Ramos (cell line): ENCODE data around the gene BLACAT1.
"Not testable (repeated sequence)": the region's sequence is repeated elsewhere in the genome, so short reads cannot be mapped to it uniquely, and the experiment has no call there.

Experiments
- in situ Hi-C: fragments of 300-500 bp; cut with MboI; formaldehyde crosslinking; loops from one replicate; pipeline ENCODE4 v1.14.3; 2022; ENCODE audit warnings: low sequenced_read_pairs; ENCODE audit not compliant: unreplicated experiment

The BLACAT1 gene

DNA sequence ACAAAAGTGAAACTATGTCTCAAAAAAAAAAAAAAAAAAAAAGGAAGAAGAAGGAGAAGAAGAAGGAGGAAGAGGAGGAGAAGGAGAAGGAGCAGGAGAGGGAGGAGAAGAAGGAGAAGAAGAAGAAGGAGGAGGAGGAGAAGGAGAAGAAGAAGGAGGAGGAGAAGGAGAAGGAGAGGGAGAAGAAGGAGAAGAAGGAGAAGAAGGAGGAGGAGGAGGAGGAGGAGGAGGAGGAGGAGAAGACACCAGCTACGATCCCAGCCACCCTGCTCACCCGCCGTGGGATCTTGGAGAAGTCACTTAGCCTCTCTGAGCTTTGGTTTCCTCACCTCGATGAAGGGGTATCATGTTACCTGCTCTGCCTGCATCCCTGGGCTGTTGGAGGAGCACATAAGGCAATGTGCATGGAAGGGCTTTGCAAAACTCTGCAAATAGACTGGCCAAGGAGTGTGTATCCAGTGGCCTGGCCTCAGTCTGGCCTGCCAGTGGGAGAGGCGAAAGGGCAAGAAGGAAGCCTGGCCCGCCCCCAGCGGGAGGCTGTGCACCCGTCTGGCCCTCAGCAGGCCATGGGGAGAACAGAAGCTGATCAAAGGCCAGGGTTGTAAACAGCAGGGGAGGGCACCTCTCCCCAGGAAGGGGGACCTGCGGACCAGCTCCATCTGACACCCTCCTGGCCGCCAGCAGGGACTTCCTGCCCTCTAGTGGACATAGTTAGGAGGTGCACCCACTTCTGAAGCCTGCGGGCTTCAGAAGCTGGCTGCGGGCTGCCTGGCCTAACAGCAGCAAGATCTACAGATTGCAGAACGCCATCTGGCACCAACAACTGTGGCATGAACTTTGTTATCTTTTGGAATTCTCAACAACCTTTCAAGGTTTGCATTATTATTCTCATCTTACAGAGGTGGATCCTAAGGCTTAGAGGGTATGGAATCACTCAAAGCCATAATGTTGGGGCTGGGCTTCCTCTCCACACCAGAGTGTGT, 29.4 kb upstream of the BLACAT1 start:
- in situ Hi-C loops, result loop anchor here (5.0 kb wide), 1 partner anchor 88 kb away; no protein-coding TSS in a partner anchor

DNA sequence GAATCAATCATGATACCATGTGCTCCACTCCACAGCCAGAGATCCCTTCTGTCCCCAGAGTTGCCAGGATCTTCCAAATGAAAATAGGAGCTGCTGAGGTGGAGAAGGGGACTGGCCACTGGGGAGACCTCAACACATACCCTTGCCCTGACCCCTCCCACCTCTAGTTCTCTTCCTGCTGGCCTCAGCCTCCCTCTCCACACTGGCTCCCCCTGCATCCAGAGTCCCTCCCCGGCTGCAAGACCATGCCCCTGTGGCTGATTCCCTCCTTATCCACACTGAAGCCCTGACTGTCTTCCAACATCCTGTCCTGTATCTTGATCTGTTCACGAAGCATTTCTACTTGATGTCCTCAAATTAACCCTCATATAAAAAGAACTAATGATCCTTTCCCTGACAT, 27.5 kb upstream of the BLACAT1 start:
- in situ Hi-C loops, result no loop called here

DNA sequence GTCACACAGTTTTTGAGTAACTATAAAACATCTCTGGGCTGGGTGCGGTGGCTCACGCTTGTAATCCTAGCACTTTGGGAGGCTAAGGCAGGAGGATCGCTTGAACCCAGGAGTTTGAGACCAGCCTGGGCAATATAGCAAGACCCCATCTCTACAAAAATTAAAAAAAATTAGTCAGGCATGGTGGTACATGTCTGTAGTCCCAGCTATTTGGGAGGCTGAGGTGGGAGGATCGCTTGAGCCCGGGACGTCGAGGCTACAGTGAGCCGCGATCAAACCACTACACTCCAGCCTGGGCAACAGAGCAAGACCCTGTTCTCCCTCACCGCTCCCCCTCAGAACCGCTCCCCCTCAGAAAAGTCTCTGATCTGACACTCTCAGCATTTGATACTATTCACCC, 26.7 kb upstream of the BLACAT1 start:
- in situ Hi-C loops, result not testable (repeated sequence)

DNA sequence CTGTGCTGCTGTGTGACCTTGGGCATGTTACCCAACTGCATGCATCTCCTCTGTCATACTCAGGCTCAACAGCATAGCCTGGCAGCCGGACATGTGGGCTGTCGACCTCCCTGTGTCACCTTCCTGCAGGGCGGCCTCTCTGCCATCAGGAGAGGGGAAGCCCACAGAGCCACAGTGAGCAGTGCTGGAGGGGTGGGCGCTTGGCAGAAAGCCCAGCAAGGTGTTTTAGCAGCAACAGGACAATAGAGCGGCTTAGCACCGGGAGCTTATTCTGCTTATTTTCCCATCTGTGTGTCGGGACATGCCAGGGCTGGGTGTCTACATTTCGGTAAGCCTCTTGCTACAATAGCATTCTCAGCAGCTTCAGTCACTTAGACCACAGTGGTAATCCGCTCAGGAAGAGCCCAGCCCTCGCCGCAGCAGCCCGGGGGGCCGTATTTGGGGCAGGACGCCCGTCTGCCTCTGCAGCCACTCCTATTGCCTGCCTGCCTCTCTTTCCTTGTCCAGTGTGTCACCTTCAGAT, 25.8 kb upstream of the BLACAT1 start:
- in situ Hi-C loops, result no loop called here

DNA sequence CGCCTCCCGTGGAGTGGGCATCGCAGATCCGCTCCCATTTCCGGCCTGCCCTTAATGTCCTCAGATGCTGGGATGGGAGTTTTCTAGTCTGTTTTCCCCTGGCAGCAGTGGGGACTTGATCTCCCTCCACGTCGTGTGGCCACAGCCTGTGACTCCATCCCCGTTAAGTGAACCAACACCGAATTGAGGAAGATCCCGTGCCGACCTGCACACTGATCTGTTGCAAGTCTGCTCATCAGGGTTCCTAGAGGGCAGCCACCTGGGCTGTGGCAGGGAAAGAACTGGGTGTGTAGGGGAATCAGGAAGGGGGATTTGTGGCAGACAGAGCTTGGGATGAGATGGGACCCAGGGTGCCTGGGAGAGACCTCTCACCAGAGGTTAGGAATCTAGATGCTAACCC, 25.4 kb upstream of the BLACAT1 start:
- in situ Hi-C loops, result no loop called here

DNA sequence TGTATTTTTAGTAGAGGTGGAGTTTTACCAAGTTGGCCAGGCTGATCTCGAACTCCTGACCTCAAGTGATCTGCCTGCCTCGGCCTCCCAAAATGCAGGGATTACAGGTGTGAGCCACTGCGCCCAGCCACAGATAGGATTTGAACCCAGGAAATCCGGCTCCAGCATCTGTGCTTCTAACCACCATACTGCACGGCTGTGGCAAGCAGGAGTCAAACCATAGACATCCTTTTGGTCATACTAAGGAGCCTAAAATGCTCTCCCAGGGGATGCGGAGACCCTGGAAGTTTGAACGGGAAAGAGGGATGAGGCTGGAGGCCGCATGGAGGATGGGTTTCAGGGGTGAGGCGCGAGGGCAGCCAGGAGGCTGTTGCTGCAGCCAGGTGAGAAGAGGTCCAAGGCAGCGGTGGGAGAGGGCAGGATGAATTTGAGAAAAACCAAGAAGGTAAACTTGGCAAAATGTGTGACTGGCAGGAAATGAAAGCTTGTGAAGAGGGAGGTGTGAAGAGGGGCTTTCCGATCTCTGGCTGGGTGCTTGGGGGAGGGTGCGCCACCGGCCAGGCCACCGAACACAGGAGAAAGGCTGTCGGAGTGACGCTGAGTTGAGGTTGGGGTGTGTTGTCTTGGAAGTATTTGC, 24.6 kb upstream of the BLACAT1 start:
- in situ Hi-C loops, result no loop called here

DNA sequence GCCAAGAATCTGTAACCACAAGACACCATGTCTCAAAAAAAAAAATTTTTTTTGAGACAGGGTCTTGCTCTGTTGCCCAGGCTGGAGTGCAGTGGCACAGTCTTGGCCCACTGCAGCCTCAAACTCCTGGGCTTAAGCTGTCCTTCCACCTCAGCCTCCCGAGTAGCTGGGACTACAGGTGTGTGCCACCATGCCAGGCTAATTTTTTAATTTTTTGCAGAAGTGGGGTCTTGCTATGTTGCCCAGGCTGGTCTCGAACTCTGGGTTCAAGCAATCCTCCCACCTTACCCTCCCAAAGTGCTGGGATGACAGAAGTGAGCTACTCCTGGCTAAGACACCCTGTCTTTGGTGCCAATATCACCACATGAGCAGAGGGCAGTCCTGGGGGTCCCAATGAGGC, 23.1 kb upstream of the BLACAT1 start:
- in situ Hi-C loops, result not testable (repeated sequence)

DNA sequence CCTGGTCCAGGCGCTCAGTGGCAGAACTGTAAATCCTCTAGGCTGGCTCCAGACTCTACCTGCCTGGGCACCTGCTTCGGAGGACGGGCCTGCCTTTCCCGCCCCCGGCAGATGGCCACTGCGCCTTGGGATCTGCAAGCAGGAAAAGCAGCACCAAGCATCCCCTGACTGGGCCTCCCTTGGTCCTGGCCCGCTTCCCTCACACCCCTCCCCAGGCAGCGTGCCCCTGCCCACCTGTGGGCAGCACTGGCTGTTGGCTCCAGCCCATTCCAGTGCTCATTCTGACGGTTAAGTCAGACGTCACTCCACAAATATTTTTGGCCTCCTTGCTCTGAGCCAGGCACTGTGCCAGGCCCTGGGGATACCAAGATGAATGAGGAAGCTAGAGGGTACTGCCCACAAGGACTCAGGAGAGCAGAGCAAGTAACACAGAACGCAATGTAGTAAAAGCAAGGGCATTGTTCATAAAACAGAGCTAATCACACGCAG, 22.0 kb upstream of the BLACAT1 start:
- in situ Hi-C loops, result no loop called here

DNA sequence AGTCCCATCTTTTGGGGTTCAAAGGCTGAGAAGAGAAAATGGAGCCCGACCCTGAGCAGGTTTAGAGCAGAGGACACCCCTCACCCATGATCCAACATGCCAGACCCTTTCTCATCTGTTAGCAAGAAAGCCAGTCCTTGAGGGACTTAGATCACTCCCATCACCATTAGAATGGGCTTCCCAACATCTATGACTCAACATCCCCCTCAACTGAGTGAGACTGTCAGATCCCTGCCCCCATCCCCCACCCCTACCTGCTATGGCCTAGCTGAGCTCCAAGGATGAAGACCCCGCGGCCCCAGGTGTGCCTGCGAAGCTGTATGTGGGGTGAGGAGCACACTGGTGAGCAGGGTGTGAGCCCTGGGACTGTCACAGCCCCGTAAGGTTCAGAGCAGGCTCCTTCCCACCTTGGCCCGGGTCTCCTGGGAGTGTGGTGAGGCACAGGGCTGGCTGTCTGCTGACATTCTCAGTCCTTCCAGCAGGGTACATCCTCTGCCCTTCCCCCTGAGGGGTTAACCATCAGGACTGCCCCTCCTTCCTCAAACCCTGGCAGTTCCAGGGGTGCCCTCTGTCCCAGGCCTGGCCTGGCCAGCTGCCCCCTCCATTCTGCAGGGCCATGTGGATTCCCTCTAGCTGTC, 21.4 kb upstream of the BLACAT1 start:
- in situ Hi-C loops, result no loop called here

DNA sequence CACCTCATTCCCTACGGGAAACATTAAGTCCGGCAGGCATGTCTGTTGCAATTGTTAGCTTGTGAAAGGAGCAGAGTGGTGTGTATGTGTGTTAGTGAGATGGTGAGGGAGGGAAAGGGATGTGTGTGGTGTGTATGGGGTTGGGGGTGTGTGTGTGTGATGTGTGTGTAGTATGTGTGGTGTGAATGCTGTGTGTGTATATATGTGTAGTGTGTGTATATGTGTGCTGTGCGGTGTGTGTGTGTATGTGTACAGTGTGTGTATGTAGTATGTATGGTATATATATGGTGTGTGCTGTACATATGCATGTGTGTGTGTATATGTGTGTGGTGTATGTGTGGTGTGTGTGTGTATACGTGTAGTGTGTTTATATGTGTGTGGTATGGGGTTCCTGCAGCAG, 20.8 kb upstream of the BLACAT1 start:
- in situ Hi-C loops, result no loop called here

DNA sequence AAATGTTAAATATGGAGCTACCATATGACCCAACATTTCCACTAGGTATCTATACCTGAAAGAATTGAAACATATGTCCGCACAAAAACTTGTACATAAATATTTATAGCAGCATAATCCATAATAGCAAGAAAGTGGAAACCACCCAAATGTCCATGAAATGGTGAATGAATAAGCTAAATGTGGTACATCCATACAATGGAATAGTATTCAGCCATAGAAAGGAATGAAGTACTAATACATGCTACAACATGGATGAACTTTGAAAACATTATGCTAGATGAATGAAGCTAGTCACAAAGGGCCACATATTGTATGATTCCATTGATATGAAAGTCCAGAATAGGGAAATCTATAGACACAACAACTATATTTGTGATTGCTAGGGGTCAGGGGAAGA, 20.0 kb upstream of the BLACAT1 start:
- in situ Hi-C loops, result no loop called here

DNA sequence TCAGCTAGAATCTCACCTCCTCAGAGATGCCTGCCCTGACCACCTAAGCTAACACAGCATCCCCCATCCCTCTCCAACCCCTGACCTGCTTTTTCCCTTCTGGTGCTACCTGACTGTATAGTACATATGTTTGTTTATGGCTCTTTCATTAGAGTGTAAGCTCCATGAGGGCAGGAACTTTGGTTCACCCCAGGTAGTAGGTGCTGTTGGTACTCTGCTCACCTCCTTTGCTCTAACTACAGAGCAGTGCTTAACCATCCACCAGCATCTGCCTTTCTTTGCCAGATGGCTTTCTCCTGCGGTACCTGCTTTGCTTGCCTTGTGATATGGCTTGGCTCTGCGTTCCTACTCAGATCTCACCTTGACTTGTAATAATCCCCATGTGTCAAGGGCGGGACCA, 18.7 kb upstream of the BLACAT1 start:
- in situ Hi-C loops, result no loop called here

DNA sequence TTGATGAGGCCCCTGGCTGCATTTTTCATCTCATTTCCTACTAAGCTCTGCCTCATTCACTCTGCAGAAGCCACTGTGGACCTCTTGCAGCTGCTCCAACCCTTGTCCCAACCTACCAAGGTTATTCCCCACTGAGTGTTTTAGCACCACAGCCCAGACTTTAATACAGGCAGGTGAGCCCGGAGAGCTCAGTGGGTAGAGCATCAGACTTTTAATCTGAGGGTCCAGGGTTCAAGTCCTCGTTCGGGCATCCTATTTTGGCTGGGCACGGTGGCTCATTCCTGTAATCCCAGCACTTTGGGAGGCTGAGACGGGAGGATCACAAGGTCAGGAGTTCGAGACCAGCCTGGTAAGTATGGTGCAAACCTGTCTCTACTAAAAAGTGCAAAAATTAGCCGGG, 18.1 kb upstream of the BLACAT1 start:
- in situ Hi-C loops, result no loop called here

DNA sequence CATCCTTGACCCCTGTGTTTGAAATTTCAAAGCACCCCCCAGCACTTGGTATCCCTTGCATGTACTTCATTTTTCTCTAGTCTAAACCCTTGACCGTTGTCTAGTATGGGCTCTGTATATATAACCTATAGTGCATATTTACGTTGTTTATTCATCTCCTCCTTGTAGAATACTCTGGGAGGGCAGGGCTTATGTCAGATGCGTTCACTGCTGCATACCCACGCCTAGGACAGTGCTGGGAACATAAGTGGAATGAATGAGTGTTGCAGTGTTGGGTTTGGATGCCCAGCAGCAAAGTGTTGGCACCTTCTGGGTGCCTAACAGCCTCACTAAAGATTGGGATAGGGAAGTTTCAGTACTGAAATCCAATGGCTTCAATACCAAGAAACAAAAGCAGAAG, 17.6 kb upstream of the BLACAT1 start:
- in situ Hi-C loops, result no loop called here

DNA sequence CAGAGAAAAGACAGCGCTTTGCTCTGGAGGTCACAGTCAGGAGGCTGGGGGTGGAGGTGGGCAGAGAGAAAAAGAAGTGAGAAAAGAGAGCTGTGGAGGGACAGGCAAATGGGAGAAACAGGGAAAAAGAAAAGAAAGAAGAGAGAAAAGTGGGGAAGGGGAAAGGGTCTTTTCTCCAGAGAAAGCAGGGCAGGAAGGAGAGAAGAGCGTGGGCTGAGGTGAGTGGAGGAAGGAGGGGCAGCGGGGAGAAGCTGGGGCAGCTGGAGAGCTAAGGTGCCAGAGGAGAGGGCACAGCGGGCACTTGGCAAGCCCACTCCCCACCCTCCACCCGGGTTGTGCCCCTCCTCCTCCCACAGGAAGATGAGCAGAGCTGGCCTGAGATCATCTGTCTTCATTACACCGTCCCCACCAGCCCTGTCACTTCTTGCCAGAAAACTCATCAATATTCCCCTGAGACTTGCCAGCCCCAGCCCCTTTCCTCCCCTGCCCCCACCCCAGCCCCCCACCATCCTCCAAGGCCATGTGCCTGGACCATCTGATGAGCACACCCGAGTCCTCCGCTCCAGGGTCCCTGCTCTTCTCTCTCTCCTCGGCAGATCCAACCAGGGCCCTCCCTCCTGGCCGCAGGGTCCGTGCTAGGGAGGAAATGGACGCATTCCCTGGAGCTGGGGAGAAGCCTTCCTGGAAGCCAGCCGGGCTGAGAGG, 17.0 kb upstream of the BLACAT1 start:
- in situ Hi-C loops, result no loop called here

DNA sequence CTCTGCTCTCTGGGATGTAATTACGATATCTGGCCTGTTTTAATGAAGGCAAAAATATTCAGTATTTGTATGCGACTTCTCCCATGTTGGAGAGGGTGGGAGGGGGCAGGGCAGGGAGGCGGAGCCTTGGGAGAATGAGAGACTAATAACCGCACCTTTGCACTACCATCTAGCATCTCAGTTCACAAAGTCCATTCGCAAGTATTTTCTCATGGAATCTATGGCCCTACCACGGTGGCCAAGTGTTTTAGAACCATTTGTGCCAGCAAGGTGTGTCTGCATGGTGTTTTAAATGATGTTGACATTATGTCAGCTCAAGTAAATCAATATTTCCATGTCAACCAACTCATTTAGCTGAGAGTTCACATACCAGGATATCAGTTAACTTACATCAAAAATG, 14.3 kb upstream of the BLACAT1 start:
- in situ Hi-C loops, result no loop called here

DNA sequence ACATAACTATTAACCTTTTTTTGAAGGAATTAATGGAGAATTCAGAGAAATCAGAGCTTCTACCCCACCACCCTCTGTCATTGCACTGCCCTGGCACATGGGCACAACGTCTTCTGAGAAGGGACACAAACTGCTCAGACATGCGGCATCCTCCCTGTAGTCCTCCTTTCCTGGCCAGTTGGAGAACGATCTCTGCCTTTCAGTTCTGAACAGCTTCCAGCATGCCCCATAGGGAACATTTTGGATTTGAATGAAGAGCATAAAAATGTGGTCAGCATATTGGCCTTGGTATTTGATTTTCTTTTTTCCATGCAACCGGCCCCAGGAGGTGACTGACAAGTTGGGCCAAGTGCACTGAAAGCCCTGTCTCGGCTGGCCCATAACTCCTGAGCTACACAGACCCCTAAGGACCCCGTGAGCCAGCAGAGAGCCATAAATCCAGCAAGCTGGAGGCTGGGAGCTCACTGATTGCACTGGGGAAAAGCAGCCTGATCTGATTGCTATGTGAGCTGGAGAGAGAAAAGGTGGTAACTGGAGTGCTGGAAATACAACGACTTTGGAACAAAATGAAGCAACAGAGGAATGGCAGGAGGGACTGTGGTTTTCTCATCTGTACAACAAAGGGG, 10.9 kb upstream of the BLACAT1 start:
- in situ Hi-C loops, result loop anchor here (5.0 kb wide), 1 partner anchor 49 kb away; no protein-coding TSS in a partner anchor

DNA sequence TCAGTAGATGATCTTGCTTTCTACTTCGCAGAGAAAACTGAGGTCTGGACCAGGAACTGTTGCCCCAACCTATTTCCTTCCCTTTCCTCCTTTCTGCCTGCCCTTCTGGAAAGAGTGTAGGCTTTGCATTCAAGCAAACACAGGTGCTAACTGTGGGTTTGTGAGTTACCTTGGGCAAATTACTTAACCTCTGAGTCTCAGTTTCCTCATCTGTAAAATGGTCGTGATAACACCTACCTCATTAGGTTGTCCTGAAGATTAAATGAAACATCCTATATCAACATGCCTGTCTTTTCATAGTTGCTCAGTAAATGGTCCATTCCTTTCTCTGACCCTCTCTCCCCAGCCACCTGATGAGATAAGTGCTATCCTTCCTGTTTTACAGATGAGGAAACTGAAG, 9.5 kb upstream of the BLACAT1 start:
- in situ Hi-C loops, result loop anchor here (5.0 kb wide), 1 partner anchor 48 kb away; no protein-coding TSS in a partner anchor

DNA sequence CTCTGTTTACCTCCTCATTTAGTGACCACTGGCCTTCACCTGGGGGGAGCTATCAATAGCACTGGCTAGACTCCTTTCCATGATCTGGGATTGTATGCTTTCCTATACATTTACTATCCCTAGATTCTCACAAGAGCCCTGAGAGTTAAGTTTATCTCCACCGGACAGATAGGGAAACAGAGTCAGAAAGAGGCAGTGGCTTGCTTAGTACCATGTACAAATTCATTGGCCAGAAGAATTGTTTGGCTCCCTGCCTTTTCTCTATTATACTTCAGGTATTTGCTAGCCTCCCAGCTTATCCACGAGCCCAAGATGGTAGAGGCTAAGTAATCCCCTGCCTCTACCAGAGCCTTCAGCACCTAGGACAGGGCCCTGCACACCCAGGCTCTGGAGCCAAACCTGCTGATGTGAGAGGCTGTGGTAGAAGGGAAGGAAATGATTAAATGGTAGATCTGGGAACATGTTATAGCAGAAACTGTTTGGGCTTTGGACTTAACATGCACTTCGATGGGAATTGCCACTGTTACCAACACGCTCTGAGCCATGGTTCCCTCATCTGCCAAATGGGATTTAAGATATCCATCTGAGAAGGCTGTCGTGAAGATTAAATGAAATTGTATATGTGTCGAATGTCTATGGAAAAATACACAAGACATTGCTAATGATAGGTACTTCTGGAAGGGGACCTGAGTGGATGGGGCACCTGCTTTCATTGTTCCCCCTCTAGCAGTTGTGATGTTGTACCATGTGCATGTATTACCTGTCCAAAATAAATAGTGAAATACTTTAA, 3.1 kb upstream of the BLACAT1 start:
- in situ Hi-C loops, result no loop called here
